Epithelial cell of proximal tubule (primary cell): ENCODE measurements around the gene MAP3K5. TPM values are rescaled to one million over a fixed set of nuclear protein-coding genes. Genes with fewer than 3 reads are reported as not detected.

Experiments
- DNase-seq: peaks from one replicate; pipeline ENCODE4 v3.0.0-alpha.2; 2011; ENCODE audit warnings: low read depth
- H3K4me3 ChIP-seq: 2 replicates; pipeline ENCODE4 v1.5.1; 2011; ENCODE audit warnings: low read depth, mild to moderate bottlenecking, low read length
- CTCF ChIP-seq: conservative IDR thresholded peaks from 2 replicates; pipeline ENCODE4 v1.5.1; 2012; ENCODE audit warnings: low read depth, mild to moderate bottlenecking, low read length
- total RNA-seq: library from RNA; depleted of rRNA; stranded (reverse); fragments of >200 nt; gene quantifications from 2 replicates; pipeline ENCODE4 v1.2.3, GENCODE V29; 2015

Gene MAP3K5
- total RNA-seq, 1 donor from 2014 or later, result 7.8 TPM

GRCh38 chr6:136673571-136673970, 118.7 kb downstream of the MAP3K5 start:
- DNase-seq, result no peak
- H3K4me3 ChIP-seq, result no peak overlapping the region
- TF ChIP-seq CTCF, result no peak

GRCh38 chr6:136672144-136672543, 120.1 kb downstream of the MAP3K5 start:
- no peak overlapping the region for H3K4me3 ChIP-seq
- no peak for TF ChIP-seq CTCF
- no peak for DNase-seq

- no peak overlapping the region for H3K4me3 ChIP-seq
- no peak for TF ChIP-seq CTCF
- DNase-seq, result peak; percentile 91
Measured at GRCh38 chr6:136669299-136669699, 123.0 kb downstream of the MAP3K5 start.

GRCh38 chr6:136668571-136668970, 123.7 kb downstream of the MAP3K5 start:
- TF ChIP-seq CTCF, result no peak
- no peak overlapping the region for H3K4me3 ChIP-seq
- DNase-seq, result no peak

- TF ChIP-seq CTCF, result no peak
- H3K4me3 ChIP-seq, result no peak overlapping the region
- no peak for DNase-seq
Measured at GRCh38 chr6:136666041-136666440, 126.2 kb downstream of the MAP3K5 start.

- no peak for TF ChIP-seq CTCF
- no peak overlapping the region for H3K4me3 ChIP-seq
- no peak for DNase-seq
Measured at GRCh38 chr6:136662347-136663237, 129.7 kb downstream of the MAP3K5 start.

GRCh38 chr6:136660727-136661126, 131.6 kb downstream of the MAP3K5 start:
- no peak for DNase-seq
- no peak overlapping the region for H3K4me3 ChIP-seq
- no peak for TF ChIP-seq CTCF
